HL-60 (cell line): ENCODE measurements around the gene ABAT.

Experiments used
- POLR2AphosphoS5 ChIP-seq: IDR thresholded peaks from 2 replicates; pipeline ENCODE4 v1.6.1; 2012; ENCODE audit warnings: low read depth
- TF ChIP-seq, protein P1 (sequence below): IDR thresholded peaks from one replicate; pipeline ENCODE4 v1.5.1; 2011; ENCODE audit warnings: low read length, control low read depth, inconsistent platforms; ENCODE audit not compliant: insufficient read depth

DNA sequence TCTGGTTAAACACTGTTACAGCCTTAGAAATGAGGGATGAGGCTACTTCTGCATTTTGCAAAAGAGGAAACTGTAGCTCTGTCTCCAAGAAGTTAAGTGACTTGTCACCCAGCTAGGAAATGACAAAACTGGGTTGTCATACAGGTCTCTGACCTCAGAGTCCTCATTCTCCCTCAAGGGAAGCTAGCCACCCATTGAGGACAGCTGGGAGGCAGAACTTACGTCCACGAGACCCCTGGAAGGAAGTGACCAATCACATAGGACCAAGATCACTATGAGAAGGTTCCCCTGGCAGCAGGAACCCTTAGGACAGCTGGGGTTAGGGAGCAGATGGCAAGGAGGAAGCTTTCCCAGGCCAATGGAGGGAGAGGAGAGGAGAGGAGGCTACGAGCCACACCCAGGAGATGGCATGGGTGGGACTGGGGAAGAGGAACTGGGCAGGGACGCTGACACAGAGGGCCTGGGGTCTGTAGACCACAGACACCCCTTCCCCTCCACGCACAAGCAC is 41.7 kb upstream of the ABAT start:
- TF ChIP-seq, protein P1, sequence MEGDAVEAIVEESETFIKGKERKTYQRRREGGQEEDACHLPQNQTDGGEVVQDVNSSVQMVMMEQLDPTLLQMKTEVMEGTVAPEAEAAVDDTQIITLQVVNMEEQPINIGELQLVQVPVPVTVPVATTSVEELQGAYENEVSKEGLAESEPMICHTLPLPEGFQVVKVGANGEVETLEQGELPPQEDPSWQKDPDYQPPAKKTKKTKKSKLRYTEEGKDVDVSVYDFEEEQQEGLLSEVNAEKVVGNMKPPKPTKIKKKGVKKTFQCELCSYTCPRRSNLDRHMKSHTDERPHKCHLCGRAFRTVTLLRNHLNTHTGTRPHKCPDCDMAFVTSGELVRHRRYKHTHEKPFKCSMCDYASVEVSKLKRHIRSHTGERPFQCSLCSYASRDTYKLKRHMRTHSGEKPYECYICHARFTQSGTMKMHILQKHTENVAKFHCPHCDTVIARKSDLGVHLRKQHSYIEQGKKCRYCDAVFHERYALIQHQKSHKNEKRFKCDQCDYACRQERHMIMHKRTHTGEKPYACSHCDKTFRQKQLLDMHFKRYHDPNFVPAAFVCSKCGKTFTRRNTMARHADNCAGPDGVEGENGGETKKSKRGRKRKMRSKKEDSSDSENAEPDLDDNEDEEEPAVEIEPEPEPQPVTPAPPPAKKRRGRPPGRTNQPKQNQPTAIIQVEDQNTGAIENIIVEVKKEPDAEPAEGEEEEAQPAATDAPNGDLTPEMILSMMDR, result no peak
- no peak for TF ChIP-seq POLR2AphosphoS5
